Activated CD4-positive, CD25-positive, alpha-beta regulatory T cell (primary cell): Measurements from ENCODE around the gene PACSIN3.
"Not testable (repeated sequence)": the region's sequence is repeated elsewhere in the genome, so short reads cannot be mapped to it uniquely, and the experiment has no call there.

Experiments
- DNase-seq, 4 experiments: peaks; one replicate each; lab custom pipeline; 2025; lab: John Stamatoyannopoulos, UW

Gene PACSIN3

GRCh38 chr11:47192111-47192510 is 5.9 kb upstream of the PACSIN3 start:
- no peak for DNase-seq

- not testable (repeated sequence) for DNase-seq
Observed at GRCh38 chr11:47191137-47191536, 4.9 kb upstream of the PACSIN3 start.

DNA sequence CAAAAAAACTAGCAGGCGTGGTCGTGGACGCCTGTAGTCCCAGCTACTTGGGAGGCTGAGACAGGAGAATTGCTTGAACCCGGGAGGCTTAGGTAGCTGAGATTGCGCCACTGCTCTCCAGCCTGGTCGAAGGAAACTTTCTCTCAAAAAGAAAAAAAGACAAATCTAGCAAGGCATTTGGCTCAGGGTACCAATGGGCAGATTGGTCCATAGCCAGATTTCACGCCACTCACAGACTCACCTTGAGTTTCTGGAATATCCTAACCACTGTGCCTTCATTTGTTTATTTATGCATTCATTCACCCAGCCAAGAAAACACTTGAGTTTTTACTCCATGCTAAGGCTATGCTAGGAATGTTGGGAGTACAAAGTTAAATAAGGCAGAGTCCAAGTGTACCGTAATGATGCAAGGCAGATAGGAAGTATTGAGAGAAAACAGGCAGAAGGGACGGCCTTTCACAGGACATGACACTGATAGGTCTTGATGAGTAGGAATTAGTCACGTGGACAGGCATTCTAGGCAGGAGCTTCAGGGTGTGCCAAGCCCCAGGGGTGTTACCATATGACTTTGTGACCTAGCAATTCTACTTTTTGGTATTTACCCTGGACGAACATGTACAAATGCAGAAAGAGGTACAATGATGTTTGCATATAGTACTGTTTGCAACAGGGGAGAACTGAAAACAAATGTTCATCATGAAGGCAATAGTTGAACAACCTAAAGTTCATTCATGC is 3.0 kb upstream of the PACSIN3 start:
- DNase-seq, result no peak

- DNase-seq, result no peak
Observed at GRCh38 chr11:47188259-47188658, 2.0 kb upstream of the PACSIN3 start.

- no peak for DNase-seq
Observed at GRCh38 chr11:47187723-47188122, 1.5 kb upstream of the PACSIN3 start.

GRCh38 chr11:47186700-47187695 is 764 bp upstream of the PACSIN3 start:
- DNase-seq, result no peak

DNA sequence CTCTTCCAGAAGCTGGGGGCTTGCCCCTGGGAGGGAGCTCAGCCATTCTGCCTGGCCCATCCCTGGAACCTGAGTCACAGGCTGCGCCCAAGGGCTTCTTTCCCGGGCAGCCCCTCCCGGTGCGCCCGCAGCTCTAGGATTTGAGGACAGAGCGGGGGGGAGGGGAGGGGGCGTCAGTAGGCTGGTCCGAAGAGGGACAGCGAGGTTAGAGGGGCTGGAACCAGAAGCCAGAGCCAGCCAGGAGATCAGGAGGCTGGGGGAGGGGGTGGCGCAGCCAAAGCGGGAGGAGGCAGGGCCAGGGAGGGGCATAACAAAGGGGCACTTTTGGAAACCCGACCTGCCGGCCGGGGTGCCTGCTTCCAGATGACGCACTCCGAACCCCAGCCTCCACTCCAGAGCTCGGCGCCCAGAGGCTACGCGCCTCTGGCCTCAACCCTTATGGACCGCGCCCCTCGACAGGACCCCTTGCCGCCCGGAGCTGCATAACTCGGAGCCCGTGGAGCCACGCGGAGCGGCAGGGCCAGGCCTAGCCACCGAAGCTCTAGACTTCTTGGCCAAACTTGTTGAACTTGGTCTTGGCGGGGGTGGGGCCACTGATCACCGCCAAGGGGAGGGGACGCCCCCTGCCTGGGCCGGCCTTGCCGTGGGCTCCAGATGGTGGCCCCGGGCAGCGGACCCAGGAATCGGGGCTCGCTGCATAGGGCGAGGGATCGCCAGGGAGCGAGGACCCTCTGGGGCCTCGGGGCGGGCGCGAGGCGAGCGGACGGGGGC is 744 bp downstream of the PACSIN3 start:
- no peak for DNase-seq

- no peak for DNase-seq
Observed at GRCh38 chr11:47184711-47185304, 1.4 kb downstream of the PACSIN3 start.

DNA sequence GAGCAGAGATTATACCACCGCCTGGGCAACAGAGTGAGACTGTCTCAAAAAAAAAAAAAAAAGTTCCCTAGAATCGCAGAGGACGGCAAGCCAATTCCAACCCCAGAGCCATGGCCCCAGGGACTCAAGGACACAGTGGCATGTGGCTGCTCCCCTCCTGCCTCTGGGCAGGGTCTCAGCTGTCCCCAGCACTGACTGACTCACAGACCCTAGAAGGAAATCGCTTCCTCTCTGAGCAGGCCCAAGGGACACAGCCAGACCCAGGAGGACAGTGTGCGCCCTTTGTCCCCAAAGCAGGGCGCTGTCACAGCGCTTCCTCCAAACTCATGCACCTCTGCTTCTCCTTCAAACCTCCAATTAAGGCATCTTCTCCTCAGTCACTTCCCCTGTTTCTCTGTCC is 2.3 kb downstream of the PACSIN3 start:
- DNase-seq, result no peak

DNA sequence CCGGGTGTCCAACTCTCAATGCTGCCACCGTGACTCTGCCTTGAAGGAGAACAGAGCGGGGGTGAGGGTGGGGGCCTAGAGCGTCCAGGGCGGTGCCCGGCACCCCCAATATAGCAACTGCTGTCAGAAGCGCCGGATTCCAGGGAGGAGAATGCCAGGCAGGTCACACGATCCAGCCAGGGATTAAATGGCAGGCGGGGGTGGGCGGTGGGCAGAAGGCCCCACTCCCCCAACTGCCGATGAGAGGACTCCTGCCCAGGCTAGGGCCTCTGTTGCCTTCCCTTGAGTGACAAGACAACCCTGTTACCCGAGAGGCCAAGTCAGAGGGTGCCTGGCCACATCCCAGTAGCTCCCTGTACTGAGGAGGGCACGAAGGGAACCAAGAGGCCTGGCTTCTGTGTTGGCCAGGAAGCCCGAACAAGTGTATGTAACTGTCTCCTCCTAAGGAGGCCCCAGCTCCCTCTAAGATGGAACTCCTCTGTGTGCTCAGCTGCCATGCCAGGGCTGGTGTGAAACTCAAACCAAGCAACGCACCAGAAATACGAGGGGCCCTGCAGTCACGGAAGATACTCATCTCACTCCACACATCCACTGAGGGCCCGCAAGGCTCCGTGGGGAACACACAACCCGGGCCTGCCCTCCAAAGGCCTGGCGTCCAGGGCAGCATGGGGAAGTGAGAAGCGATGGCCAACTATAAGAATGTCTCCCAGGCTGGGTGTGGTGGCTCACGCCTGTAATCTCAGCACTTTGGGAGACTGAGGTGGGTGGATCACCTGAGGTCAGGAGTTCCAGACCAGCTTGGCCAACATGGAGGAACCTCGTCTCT is 3.0 kb downstream of the PACSIN3 start:
- DNase-seq, result no peak

DNA sequence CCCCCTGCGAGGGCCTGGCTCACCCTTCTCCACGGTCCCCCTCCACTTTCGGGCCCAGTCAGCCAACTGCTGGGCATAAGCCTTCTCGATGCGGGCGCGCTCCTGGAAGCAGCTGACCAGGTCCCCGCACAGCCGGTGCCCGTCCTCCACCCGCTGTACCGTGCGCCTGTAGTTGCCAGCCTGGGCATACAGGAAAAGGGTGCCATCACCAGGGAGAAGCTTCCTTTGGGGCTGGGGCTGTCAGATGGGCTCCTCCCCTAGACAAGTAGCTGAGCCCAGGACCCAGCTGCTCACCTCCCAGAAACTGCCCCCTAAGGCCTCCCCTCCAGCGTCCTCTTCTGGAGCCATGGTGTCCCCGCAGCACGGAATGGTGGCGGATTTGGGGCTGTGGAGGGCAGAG is 3.9 kb downstream of the PACSIN3 start:
- DNase-seq, result no peak

GRCh38 chr11:47181271-47181670 is 5.0 kb downstream of the PACSIN3 start:
- no peak for DNase-seq

DNA sequence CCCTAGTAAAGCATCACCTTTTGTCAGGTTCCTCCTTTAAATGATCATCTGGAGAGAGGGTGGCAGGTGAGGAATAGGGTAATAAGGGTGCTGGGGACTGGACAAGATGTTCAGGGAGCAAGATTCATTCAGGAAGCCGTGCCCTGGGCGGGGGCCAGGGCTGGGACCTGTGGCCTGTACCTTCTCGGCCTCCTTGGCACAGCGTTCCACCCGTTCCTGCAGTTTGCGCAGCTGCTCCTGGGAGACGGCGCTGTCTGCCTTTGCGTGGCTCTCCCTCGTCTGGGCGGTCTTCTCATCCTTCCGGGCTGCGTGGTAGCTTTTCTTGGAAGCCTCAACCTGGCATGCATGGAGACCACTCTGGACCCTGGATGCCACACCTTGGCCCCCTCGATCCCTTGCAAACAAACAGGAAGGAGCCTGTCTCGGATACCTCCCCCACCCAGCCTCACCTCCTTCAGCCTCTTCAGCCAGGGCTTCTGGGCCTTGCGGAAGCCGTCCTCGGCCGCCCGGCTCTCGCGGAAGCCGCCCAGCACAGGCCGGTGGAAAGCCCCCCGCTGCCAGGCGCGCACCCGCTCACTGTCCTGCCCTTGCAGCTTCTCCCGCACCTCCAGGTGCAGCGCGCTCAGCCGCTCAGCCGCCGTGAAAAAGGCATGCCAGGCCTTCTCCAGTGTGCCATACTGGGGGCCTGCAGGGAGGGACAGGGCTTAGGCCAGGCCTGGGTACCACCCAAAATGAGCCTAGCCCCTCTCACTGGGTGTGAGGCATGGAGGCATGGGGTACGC is 6.0 kb downstream of the PACSIN3 start:
- DNase-seq, result no peak

- DNase-seq, result peak in 2 of 4 experiments; percentile 12 to 23
Observed at GRCh38 chr11:47179655-47179991, 6.6 kb downstream of the PACSIN3 start.

GRCh38 chr11:47178737-47179654 is 7.2 kb downstream of the PACSIN3 start:
- DNase-seq, result no peak

DNA sequence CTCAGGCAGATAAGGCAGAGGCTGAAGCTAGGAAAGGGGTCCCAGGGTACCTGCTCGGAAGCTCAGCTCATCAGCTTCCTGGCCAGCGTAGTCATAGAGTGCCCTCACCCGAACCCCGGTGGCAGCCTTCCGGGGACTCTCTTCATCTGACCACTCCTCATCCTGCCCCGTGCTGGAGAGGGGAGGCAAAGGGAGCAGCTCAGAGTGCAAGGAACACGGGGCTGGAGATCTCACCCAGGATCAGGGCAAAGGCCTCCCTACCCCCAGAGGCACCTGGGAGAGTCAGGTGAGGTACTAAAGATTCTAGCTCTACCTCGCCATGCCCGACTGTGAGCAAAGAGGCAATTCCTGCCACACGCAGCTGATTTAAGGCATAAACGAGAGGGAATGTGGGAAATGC is 7.9 kb downstream of the PACSIN3 start:
- no peak for DNase-seq

DNA sequence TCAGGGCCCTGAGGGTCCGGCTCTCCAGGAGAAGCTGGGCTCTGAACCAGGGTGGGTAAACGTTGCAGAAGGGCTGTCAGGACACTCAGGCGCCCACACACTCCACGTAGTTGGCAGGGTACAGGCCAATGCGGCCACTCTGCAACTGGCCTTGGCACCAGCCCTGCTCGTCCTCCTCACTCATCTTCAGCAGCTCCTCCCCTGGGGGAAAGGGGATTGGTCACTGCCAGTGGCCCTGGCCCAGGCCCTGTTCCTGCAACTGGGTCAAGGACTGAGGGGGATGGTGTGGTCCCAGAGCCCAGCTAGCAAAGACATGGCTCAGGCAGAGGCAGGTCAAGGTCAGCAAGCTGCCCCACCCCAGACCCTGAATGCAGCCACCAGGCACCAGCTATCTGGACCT is 8.4 kb downstream of the PACSIN3 start:
- DNase-seq, result no peak

GRCh38 chr11:47177229-47177845 is 8.9 kb downstream of the PACSIN3 start:
- peak; percentile 51 to 64 (median 59) for DNase-seq
